Liver (tissue), 3 donors: ENCODE measurements around the gene CAMKK1.

Experiments
- EGR1 ChIP-seq, 2 donors: IDR thresholded peaks; 2 replicates each; pipeline ENCODE4 v1.6.1; 2016 to 2018; ENCODE audit warnings: antibody characterized with exemption in 2 of 2, low read depth in 2 of 2
- JUND ChIP-seq, 2 donors: IDR thresholded peaks; 2 replicates each; pipeline ENCODE4 v1.6.1; 2016; ENCODE audit warnings: antibody characterized with exemption in 2 of 2
- SP1 ChIP-seq: IDR thresholded peaks from 2 replicates; pipeline ENCODE4 v1.6.1; 2018; ENCODE audit warnings: antibody characterized with exemption, mild to moderate bottlenecking
- TAF1 ChIP-seq: conservative IDR thresholded peaks from 2 replicates; pipeline ENCODE4 v1.6.1; 2016; ENCODE audit warnings: antibody characterized with exemption, mild to moderate bottlenecking
- YY1 ChIP-seq: IDR thresholded peaks from 2 replicates; pipeline ENCODE4 v1.6.1; 2016; ENCODE audit warnings: antibody characterized with exemption, mild to moderate bottlenecking
- TF ChIP-seq, protein P1 (sequence below): fragments of 150-350 bp; IDR thresholded peaks from 2 replicates; pipeline ENCODE4 v1.5.1; 2017; ENCODE audit warnings: improper control_type of control experiment, low read depth, low read length; ENCODE audit not compliant: missing input control
- TF ChIP-seq, protein P2 (sequence below): IDR thresholded peaks from 2 replicates; pipeline ENCODE4 v1.6.1; 2016; ENCODE audit warnings: antibody characterized with exemption, mild to moderate bottlenecking
- donor health status: healthy.
- donor health status: healthy.

DNA sequence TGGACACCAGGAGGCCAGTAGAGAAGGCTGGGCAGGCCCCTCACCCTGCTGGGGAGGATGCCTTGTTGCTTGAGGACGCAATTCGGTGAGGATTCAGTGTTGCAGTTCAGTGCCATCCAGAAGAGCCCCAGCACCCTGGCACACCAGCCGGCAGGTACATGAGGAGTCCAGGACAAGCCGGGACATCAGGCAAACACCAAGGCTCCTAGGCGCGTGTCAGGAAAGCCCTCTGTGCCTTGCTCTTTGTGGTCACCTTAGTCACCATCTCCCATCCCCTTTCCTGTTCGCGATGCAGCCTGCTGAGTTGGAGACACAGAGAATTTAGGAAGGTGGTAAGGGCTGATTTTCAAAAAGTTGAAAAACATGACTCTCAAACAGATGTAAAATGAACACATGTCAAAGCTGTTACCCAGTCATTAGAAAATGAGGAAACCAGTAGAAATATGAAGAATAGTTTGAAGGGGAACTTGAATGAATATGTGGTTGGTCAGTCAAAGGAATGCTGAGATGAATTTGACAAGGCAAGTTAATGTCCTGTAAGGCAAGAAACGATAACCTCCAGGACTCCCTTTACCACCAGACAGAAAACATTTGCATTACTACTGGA, 44.5 kb downstream of the CAMKK1 start:
- TF ChIP-seq SP1 (no peak), TAF1 (no peak), EGR1 (IDR thresholded peaks at IDR 0.05; ENCODE audit: low read depth in 2 of 2) (no peak), YY1 (no peak), JUND (IDR thresholded peaks at IDR 0.05) (no peak)
- TF ChIP-seq, protein P1, sequence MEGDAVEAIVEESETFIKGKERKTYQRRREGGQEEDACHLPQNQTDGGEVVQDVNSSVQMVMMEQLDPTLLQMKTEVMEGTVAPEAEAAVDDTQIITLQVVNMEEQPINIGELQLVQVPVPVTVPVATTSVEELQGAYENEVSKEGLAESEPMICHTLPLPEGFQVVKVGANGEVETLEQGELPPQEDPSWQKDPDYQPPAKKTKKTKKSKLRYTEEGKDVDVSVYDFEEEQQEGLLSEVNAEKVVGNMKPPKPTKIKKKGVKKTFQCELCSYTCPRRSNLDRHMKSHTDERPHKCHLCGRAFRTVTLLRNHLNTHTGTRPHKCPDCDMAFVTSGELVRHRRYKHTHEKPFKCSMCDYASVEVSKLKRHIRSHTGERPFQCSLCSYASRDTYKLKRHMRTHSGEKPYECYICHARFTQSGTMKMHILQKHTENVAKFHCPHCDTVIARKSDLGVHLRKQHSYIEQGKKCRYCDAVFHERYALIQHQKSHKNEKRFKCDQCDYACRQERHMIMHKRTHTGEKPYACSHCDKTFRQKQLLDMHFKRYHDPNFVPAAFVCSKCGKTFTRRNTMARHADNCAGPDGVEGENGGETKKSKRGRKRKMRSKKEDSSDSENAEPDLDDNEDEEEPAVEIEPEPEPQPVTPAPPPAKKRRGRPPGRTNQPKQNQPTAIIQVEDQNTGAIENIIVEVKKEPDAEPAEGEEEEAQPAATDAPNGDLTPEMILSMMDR, result no peak
- TF ChIP-seq, protein P2, sequence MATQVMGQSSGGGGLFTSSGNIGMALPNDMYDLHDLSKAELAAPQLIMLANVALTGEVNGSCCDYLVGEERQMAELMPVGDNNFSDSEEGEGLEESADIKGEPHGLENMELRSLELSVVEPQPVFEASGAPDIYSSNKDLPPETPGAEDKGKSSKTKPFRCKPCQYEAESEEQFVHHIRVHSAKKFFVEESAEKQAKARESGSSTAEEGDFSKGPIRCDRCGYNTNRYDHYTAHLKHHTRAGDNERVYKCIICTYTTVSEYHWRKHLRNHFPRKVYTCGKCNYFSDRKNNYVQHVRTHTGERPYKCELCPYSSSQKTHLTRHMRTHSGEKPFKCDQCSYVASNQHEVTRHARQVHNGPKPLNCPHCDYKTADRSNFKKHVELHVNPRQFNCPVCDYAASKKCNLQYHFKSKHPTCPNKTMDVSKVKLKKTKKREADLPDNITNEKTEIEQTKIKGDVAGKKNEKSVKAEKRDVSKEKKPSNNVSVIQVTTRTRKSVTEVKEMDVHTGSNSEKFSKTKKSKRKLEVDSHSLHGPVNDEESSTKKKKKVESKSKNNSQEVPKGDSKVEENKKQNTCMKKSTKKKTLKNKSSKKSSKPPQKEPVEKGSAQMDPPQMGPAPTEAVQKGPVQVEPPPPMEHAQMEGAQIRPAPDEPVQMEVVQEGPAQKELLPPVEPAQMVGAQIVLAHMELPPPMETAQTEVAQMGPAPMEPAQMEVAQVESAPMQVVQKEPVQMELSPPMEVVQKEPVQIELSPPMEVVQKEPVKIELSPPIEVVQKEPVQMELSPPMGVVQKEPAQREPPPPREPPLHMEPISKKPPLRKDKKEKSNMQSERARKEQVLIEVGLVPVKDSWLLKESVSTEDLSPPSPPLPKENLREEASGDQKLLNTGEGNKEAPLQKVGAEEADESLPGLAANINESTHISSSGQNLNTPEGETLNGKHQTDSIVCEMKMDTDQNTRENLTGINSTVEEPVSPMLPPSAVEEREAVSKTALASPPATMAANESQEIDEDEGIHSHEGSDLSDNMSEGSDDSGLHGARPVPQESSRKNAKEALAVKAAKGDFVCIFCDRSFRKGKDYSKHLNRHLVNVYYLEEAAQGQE, result no peak
